Left ventricle myocardium inferior (tissue), 1 donor: ENCODE results near the gene FOXD1. TPM values are rescaled to one million over a fixed set of nuclear protein-coding genes. Genes with fewer than 3 reads are reported as not detected.

Source experiments
- DNase-seq: peaks from one replicate; pipeline ENCODE4 v3.0.0-alpha.2; 2020
- H3K27ac ChIP-seq: fragments of 200-600 bp; replicated peaks from 2 replicates; pipeline ENCODE4 v1.8.0; 2021
- H3K27me3 ChIP-seq: fragments of 200-600 bp; 2 replicates; pipeline ENCODE4 v1.8.0; 2021; ENCODE audit warnings: low read depth
- H3K36me3 ChIP-seq: fragments of 200-600 bp; 2 replicates; pipeline ENCODE4 v1.8.0; 2021
- H3K4me1 ChIP-seq: fragments of 200-600 bp; 2 replicates; pipeline ENCODE4 v1.8.0; 2021
- H3K4me3 ChIP-seq: fragments of 200-600 bp; 2 replicates; pipeline ENCODE4 v1.8.0; 2021; ENCODE audit warnings: mild to moderate bottlenecking, moderate library complexity
- H3K9me3 ChIP-seq: fragments of 200-600 bp; replicated peaks from 2 replicates; pipeline ENCODE4 v1.8.0; 2021
- intact Hi-C: fragments of 100-400 bp; cut with micrococcal nuclease; formaldehyde crosslinking; loops from one replicate; pipeline ENCODE4 v1.11.0; 2022
- total RNA-seq: library from RNA; stranded (reverse); fragmentation: NEBNext Ultra II Directional; extraction: Animal tissue kit (Norgen Biotek cat#: 25700); gene quantifications from one replicate; pipeline ENCODE4 v1.2.1, GENCODE V29; 2021
- TF ChIP-seq, protein P1 (sequence below): fragments of 200-600 bp; IDR thresholded peaks from 2 replicates; pipeline ENCODE4 v1.8.0; 2021; ENCODE audit warnings: antibody characterized with exemption, mild to moderate bottlenecking, borderline replicate concordance
- donor health status: DM: no; HTN: yes; CAD: no; lungs with severe emphysema.

Gene FOXD1
- total RNA-seq, 1 donor from 2014 or later, result 0.19 TPM

DNA sequence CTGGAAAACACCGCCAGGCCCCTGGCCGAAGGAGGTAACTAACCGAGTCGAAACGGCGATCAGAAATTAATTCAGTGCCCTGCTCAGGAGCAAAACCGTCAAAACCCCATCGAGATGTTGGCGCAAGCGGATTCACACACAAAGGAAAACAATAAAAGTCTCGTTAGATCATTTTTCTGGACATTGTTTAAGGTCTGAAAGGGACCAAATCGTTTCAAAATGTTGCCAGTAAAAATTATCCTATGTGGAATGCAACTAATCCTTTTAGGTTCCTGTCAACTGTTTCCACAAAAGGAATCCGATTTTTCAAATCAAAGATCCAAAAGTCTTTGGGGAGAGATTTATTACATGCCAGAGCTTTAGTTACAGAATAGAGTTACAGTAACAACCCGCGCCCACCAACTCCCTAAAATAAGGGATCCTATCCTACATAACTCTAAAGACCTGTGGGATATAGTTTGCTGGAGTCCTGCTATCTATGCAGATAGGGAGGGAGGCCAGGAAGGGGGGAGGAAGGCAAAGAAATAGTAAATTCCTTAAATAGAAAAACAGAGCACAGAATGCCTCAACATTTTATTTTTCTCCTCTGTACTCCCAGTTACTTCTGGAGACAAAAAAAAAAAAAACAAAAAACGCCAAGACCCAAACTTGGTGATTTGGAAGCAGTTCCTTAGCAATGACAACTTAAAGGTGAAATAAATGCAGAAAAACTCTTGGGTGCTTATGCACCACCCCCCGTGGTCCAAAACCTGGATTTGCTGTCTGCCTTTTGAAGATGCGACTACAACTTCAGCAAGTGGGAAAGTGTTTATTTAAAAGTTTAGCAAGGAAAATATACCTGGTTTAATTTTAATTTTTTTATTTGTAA is 10.6 kb downstream of the FOXD1 start:
- no peaks in the 10 kb centered on the region for H3K36me3 ChIP-seq
- peak overlapping the region; percentile 50 for H3K4me3 ChIP-seq
- H3K4me1 ChIP-seq, result peaks cover 15% of the 10 kb centered on the region
- H3K27me3 ChIP-seq, result peaks cover 99% of the 10 kb centered on the region
- intact Hi-C loops, result no loop called here
- H3K27ac ChIP-seq, result no peak overlapping the region
- no peak for DNase-seq
- TF ChIP-seq, protein P1, sequence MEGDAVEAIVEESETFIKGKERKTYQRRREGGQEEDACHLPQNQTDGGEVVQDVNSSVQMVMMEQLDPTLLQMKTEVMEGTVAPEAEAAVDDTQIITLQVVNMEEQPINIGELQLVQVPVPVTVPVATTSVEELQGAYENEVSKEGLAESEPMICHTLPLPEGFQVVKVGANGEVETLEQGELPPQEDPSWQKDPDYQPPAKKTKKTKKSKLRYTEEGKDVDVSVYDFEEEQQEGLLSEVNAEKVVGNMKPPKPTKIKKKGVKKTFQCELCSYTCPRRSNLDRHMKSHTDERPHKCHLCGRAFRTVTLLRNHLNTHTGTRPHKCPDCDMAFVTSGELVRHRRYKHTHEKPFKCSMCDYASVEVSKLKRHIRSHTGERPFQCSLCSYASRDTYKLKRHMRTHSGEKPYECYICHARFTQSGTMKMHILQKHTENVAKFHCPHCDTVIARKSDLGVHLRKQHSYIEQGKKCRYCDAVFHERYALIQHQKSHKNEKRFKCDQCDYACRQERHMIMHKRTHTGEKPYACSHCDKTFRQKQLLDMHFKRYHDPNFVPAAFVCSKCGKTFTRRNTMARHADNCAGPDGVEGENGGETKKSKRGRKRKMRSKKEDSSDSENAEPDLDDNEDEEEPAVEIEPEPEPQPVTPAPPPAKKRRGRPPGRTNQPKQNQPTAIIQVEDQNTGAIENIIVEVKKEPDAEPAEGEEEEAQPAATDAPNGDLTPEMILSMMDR, result no peak
- H3K9me3 ChIP-seq, result no peaks in the 10 kb centered on the region

DNA sequence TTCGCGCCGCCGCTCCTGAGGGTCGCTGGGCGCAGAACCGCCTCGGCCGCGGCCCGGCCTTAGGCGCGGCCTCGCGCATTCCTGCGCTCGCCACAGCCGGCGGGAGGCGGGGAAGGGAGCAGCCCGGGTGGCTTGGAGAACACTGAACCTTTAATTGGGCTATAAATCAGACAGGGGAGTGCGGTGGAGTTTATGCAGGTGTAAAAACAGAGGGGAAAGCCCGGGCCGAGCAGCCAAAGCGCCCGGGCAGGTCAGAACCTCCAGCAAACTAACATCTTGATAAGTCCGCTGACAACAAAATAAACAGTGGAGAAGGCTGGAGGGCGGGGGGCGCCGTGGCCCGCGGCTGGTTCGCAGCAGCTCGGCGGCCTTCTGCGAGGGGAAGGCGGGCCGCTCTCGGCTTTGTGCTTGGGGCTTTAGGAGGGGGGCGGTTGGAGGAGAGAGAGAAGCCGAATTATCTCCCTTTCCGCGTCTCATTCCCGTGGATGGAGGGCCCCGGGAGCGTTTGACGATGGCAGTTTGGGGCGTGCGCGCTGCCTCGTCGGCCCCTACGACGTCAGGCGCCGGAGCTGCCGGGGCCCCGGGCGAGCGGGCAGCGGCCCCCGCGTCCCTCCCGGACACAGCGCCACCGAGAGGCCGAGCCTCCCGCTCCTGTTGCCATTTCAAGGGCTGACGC is 11.3 kb downstream of the FOXD1 start:
- H3K4me3 ChIP-seq, result peak overlapping the region; percentile 50
- H3K36me3 ChIP-seq, result no peaks in the 10 kb centered on the region
- DNase-seq, result no peak
- H3K27ac ChIP-seq, result no peak overlapping the region
- H3K27me3 ChIP-seq, result peaks cover 99% of the 10 kb centered on the region
- TF ChIP-seq, protein P1, result no peak
- no peaks in the 10 kb centered on the region for H3K9me3 ChIP-seq
- peaks cover 15% of the 10 kb centered on the region for H3K4me1 ChIP-seq
- intact Hi-C loops, result no loop called here

DNA sequence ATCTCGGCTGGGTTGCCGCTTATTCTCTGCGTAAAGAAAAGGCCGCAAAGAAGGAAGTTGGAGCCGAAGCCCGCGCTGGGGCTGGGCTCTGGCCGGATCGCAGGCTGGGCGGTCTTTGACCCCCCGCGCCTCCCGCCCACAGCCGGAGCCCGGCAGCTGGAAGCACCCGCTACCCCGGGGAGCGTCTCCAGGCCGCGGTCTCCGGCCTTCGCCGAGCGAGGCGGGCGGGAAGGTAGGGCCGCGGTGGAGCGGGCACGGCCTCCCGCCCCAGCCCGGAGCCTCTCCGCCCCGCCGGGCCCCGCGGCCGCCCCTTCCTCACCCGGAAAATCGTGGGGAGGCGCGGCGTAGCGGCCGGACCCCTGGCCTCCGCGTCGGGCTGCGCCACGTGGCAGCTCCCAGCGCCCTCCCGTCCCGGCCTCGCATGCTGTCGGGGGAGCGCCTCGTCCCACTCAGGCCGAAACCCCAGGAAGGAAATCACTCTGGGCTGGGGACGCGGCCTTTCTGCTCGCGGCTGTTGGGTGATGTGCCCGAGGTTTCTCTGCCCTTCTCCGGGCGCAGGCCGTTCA is 12.0 kb downstream of the FOXD1 start:
- Histone ChIP-seq H3K27me3 (peaks cover 99% of the 10 kb centered on the region), H3K9me3 (no peaks in the 10 kb centered on the region), H3K4me1 (peaks cover 15% of the 10 kb centered on the region), H3K36me3 (no peaks in the 10 kb centered on the region), H3K27ac (no peak overlapping the region), H3K4me3 (peak overlapping the region; percentile 50)
- no peak for DNase-seq
- intact Hi-C loops, result no loop called here
- TF ChIP-seq, protein P1, result no peak

DNA sequence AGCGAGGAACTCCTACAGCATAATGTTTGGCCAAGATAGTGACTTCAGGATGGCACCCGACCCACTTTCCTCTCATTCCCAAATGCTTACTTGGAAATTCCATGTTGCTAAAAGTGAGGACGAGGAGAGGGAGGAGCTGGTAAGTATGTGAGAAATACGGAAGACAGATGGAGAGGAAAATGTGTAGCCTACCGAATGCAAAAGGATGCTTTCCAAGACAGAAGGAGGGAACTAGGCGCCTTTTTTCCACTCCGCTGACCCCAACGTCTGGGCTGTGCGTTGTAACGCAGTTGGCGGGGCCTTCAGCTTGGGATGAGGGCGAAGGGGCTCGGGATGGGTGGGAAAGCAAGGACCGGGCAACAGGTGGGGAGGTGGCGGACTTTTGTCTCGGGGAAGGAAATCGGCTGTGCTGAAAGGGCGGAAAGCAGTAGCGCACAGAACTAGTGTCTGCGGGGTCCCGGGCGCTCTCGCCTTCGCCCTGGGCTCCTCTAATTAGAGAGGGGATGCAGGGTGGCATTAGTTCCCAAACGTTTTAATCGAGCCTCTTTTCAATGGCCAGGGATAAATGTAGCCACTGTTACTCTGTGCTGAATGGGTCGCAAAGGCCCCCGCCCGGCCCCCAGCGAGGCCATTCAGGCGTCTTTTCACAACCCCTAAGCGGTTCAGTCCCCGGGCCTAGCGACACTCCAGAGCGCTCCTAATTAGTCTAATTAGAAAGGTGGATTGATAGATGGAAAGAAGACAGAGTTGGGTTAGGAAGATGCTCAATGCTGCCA is 12.6 kb downstream of the FOXD1 start:
- Histone ChIP-seq H3K36me3 (no peaks in the 10 kb centered on the region), H3K27me3 (peaks cover 99% of the 10 kb centered on the region), H3K27ac (no peak overlapping the region), H3K4me3 (peak overlapping the region; percentile 50), H3K4me1 (peaks cover 15% of the 10 kb centered on the region), H3K9me3 (no peaks in the 10 kb centered on the region)
- intact Hi-C loops, result no loop called here
- DNase-seq, result no peak
- TF ChIP-seq, protein P1, result no peak

DNA sequence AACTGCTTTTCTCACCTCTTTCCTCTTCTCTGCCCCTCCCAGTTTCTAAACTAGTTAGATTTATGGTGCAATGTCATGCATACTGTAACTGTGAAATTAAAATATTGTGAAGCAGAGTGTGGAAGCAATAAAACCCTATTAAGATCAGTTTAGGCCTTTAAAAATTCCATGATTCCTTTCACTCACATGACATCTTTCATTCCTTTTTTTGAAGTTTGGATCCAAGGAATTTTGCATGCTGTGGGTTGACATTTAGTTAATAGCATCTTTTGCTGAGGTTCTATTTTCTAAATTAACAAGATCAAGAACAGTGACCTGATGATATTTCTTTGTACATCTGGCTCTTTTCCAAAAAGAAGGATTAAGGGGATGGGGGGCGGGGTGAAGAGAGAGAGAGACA is 13.7 kb downstream of the FOXD1 start:
- H3K9me3 ChIP-seq, result no peaks in the 10 kb centered on the region
- peaks cover 99% of the 10 kb centered on the region for H3K27me3 ChIP-seq
- H3K36me3 ChIP-seq, result no peaks in the 10 kb centered on the region
- DNase-seq, result no peak
- H3K27ac ChIP-seq, result no peak overlapping the region
- H3K4me3 ChIP-seq, result no peak overlapping the region
- TF ChIP-seq, protein P1, result no peak
- H3K4me1 ChIP-seq, result peaks cover 15% of the 10 kb centered on the region
- intact Hi-C loops, result no loop called here
